Astrocyte of the hippocampus (primary cell): ENCODE results near the gene CCDC9B.

ENCODE experiments used
- DNase-seq: peaks from one replicate; pipeline ENCODE4 v3.0.0; 2011; ENCODE audit warnings: low read depth, low spot score

Gene CCDC9B

GRCh38 chr15:40340740-40341400 is at the start of gene CCDC9B:
Gene CCDC9B (minus strand): TSS chr15:40340939. CDS start chr15:40340819, 120 bp downstream.
- peak; percentile 95 for DNase-seq

- DNase-seq, result no peak
These were observed 49.3 kb upstream of the CCDC9B start for GRCh38 chr15:40389824-40390595.

- no peak for DNase-seq
These were observed 48.4 kb upstream of the CCDC9B start for GRCh38 chr15:40388941-40389823.

GRCh38 chr15:40386480-40386879 is 45.7 kb upstream of the CCDC9B start:
- no peak for DNase-seq

- peak; percentile 96 for DNase-seq
These were observed 42.1 kb upstream of the CCDC9B start, which contains the start of gene KNSTRN for GRCh38 chr15:40382580-40383456. Gene KNSTRN (plus strand): TSS chr15:40382721. CDS start chr15:40382836, 115 bp downstream.

- no peak for DNase-seq
These were observed 41.2 kb upstream of the CCDC9B start for GRCh38 chr15:40381818-40382529.

GRCh38 chr15:40380636-40381035 is 39.9 kb upstream of the CCDC9B start:
- DNase-seq, result no peak

GRCh38 chr15:40379853-40380252 is 39.1 kb upstream of the CCDC9B start:
- DNase-seq, result peak; percentile 95

- no peak for DNase-seq
These were observed 38.6 kb upstream of the CCDC9B start for GRCh38 chr15:40379374-40379773.

- DNase-seq, result no peak
These were observed 36.9 kb upstream of the CCDC9B start for GRCh38 chr15:40377606-40378005.

- no peak for DNase-seq
These were observed 32.2 kb upstream of the CCDC9B start for GRCh38 chr15:40372981-40373380.

GRCh38 chr15:40369971-40370370 is 29.2 kb upstream of the CCDC9B start:
- DNase-seq, result no peak

GRCh38 chr15:40369474-40369869 is 28.7 kb upstream of the CCDC9B start:
- no peak for DNase-seq

GRCh38 chr15:40368719-40369473 is 28.2 kb upstream of the CCDC9B start:
- DNase-seq, result no peak

GRCh38 chr15:40367686-40368611 is 27.2 kb upstream of the CCDC9B start:
- peak; percentile 95 for DNase-seq

- DNase-seq, result no peak
These were observed 26.6 kb upstream of the CCDC9B start for GRCh38 chr15:40367371-40367685.

- no peak for DNase-seq
These were observed 26.0 kb upstream of the CCDC9B start for GRCh38 chr15:40366457-40367370.
